GM12891 (cell line): ENCODE measurements around the gene SMIM20.

Source experiments
- POLR2A ChIP-seq: IDR thresholded peaks from 2 replicates; pipeline ENCODE4 v1.6.1; 2011; ENCODE audit warnings: low read depth, low read length, control low read depth
- POLR2AphosphoS5 ChIP-seq: IDR thresholded peaks from 2 replicates; pipeline ENCODE4 v1.6.1; 2011; ENCODE audit warnings: low read depth, low read length, control low read depth
- SPI1 ChIP-seq: IDR thresholded peaks from 2 replicates; pipeline ENCODE4 v1.6.1; 2011; ENCODE audit warnings: low read depth, low read length, control low read depth
- TAF1 ChIP-seq: IDR thresholded peaks from 2 replicates; pipeline ENCODE4 v1.6.1; 2011; ENCODE audit warnings: low read depth, low read length, control low read depth

GRCh38 chr4:25939330-25939729 lies 25.3 kb downstream of the SMIM20 start:
- TF ChIP-seq POLR2A: no peak
- no peak for TF ChIP-seq POLR2AphosphoS5
- no peak for TF ChIP-seq TAF1
- no peak for TF ChIP-seq SPI1
